K562 (cell line): ENCODE results near the gene KNG1. TPM values are rescaled to one million over a fixed set of nuclear protein-coding genes. Genes with fewer than 3 reads are reported as not detected.

Source experiments
- CEBPZ ChIP-seq: fragments of 150-350 bp; IDR thresholded peaks from 2 replicates; pipeline ENCODE4 v1.6.1; 2014; ENCODE audit warnings: low read depth, mild to moderate bottlenecking, low read length, borderline replicate concordance
- EWSR1 ChIP-seq: fragments of 450-650 bp; IDR thresholded peaks from 2 replicates; pipeline ENCODE4 v1.6.1; 2018; ENCODE audit warnings: borderline replicate concordance, mild to moderate bottlenecking, low read depth, moderate library complexity; ENCODE audit not compliant: partially characterized antibody
- LARP7 ChIP-seq: fragments of 450-650 bp; IDR thresholded peaks from 2 replicates; pipeline ENCODE4 v1.6.1; 2016
- RFX1 ChIP-seq: fragments of 450-650 bp; IDR thresholded peaks from 2 replicates; pipeline ENCODE4 v1.6.1; 2016; ENCODE audit warnings: mild to moderate bottlenecking, moderate library complexity
- SAFB2 ChIP-seq: fragments of 200-400 bp; formaldehyde crosslinking; IDR thresholded peaks from 2 replicates; pipeline ENCODE4 v1.6.1; 2018; ENCODE audit warnings: borderline replicate concordance, low read length, low read depth, moderate library complexity; ENCODE audit not compliant: severe bottlenecking
- TAF9B ChIP-seq: fragments of 450-650 bp; IDR thresholded peaks from 2 replicates; pipeline ENCODE4 v1.6.1; 2018; ENCODE audit warnings: mild to moderate bottlenecking; ENCODE audit not compliant: partially characterized antibody
- TCF7L2 ChIP-seq: fragments of 150-350 bp; IDR thresholded peaks from 2 replicates; pipeline ENCODE4 v1.6.1; 2016; ENCODE audit warnings: low read depth, mild to moderate bottlenecking, low read length, moderate library complexity
- ZBED1 ChIP-seq: IDR thresholded peaks from 2 replicates; pipeline ENCODE4 v1.6.1; 2014
- ZNF184 ChIP-seq: sonication (generic); formaldehyde crosslinking; IDR thresholded peaks from 2 replicates; pipeline ENCODE4 v1.5.0; 2020; ENCODE audit warnings: missing genetic modification reagents
- ZNF224 ChIP-seq: sonication (generic); formaldehyde crosslinking; IDR thresholded peaks from 2 replicates; pipeline ENCODE4 v1.8.0; 2022; ENCODE audit warnings: mild to moderate bottlenecking, missing genetic modification reagents
- ZNF280B ChIP-seq: fragments of 250-450 bp; sonication (Bioruptor Pico); IDR thresholded peaks from 2 replicates; pipeline ENCODE4 v1.5.1; 2021; ENCODE audit warnings: mild to moderate bottlenecking
- ZNF408 ChIP-seq: fragments of 250-450 bp; sonication (Bioruptor Pico); IDR thresholded peaks from 2 replicates; pipeline ENCODE4 v1.4.0; 2020; ENCODE audit warnings: low read depth, mild to moderate bottlenecking, moderate library complexity
- ZNF449 ChIP-seq: fragments of 250-450 bp; sonication (Bioruptor Pico); IDR thresholded peaks from 2 replicates; pipeline ENCODE4 v1.8.0; 2022; ENCODE audit warnings: moderate library complexity, mild to moderate bottlenecking, inconsistent platforms
- ZNF551 ChIP-seq: fragments of 250-450 bp; sonication (Bioruptor Pico); IDR thresholded peaks from 2 replicates; pipeline ENCODE4 v1.5.0; 2021; ENCODE audit warnings: mild to moderate bottlenecking, moderate library complexity
- ZNF586 ChIP-seq: fragments of 450-650 bp; formaldehyde crosslinking; conservative IDR thresholded peaks from 2 replicates; pipeline ENCODE4 v1.4.0; 2020; ENCODE audit warnings: mild to moderate bottlenecking, moderate library complexity
- ZNF639 ChIP-seq, 2 experiments: fragments of 200-800 bp in 1 of 2; sonication (Bioruptor generic) in 1 of 2; sonication (generic) in 1 of 2; formaldehyde crosslinking in 1 of 2; IDR thresholded peaks in 1 of 2; conservative IDR thresholded peaks in 1 of 2; 2 replicates each; pipeline versions ENCODE4 v1.5.0 to v1.6.1; 2016 to 2020; ENCODE audit warnings: missing compliant biosample characterization in 1 of 2, missing genetic modification characterization in 1 of 2, missing genetic modification reagents in 1 of 2
- polyA plus RNA-seq, 8 experiments: library from polyadenylated mRNA; depleted of rRNA in 4 of 8; stranded (reverse) in 5 of 8; unstranded in 3 of 8; fragments of >200 nt; fragmentation: Nextera tagmentation in 2 of 8; fragmentation: Illumina TruSeq in 1 of 8; extraction: Ambion mirVana in 2 of 8; extraction: Trizol in 1 of 8; gene quantifications; 2 replicates each; pipeline versions ENCODE4 v1.2.1 to v1.2.3, GENCODE V29; 2011 to 2014; ENCODE audit warnings: inconsistent platforms in 1 of 8, missing spikeins in 1 of 8
- total RNA-seq, 7 experiments: library from RNA; depleted of rRNA in 6 of 7; stranded (reverse); fragments of >200 nt in 6 of 7; fragmentation: Illumina TruSeq in 2 of 7; extraction: Trizol in 2 of 7; gene quantifications; 2 replicates each; pipeline versions ENCODE4 v1.2.1 to v1.2.3, GENCODE V29; 2011 to 2021; ENCODE audit warnings: low replicate concordance in 1 of 7
- TF ChIP-seq, protein P1 (sequence below): fragments of 200-800 bp; sonication (Bioruptor generic); IDR thresholded peaks from 2 replicates; pipeline ENCODE4 v1.6.1; 2017; ENCODE audit warnings: missing genetic modification characterization, missing compliant biosample characterization

Gene KNG1
- total and polyA plus RNA-seq, 9 of the 15 experiments (the other 6 are each of a cell fraction or from before 2014, with no cell fraction given), result 0.09 TPM; not detected in 8

DNA sequence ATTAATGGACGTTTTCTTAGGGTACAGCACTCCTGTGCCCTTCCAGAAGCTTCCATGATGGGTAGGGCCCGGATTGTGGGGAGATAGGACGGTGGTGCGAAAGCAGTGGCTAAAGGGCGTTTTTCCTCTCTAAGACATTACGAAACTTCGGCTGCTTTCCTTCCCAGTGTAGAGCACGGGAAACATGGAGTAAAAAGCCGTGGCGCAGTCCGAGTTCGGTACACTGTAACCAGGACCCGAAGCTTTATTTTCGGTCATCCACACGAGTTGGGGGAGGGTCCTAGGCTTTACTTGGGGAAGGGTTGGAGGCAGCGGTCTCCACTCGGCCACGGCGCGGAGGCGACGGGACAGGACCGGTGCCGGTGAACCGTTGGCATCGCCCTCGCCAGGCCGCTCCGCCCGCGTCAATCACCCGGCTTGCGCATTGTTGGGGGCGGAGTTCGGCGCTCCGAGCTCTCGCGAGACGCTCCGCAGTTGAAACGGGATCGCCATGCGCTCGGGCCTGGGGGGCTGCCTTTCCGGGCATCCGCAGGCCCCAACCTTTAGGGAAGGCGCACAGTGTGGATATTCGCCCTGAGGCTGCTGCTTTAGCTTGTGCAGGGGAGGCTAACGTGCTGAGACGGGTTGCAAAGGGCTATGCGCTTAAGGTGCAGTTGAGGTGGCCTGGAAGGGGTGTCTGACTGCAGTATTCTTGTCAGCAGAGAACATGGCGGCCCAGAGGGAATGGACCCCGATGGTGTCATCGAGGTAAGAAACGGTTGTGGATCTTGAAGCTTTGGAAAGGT, 66.8 kb downstream of the KNG1 start (continued):
- TF ChIP-seq ZNF551 (CRISPR knock-in tag), result no peak
- no peak for TF ChIP-seq LARP7
- TF ChIP-seq ZNF586, result no peak
- TF ChIP-seq SAFB2, result no peak
- no peak for TF ChIP-seq EWSR1
- no peak for TF ChIP-seq RFX1
- TF ChIP-seq ZBED1, result no peak; the same call in 1 of the 2 replicates
- no peak for TF ChIP-seq CEBPZ
- TF ChIP-seq ZNF224 (CRISPR knock-in tag), result no peak
- TF ChIP-seq ZNF408, result no peak
- TF ChIP-seq ZNF449 (CRISPR knock-in tag), result no peak
- TF ChIP-seq ZNF184, result no peak
- no peak for TF ChIP-seq ZNF280B
- TF ChIP-seq TCF7L2, result no peak
- no peak for TF ChIP-seq ZNF639 (CRISPR knock-in tag; conservative IDR thresholded peaks at IDR 0.05 in 1 of 2, IDR thresholded peaks at IDR 0.05 in 1 of 2)
- TF ChIP-seq, protein P1, sequence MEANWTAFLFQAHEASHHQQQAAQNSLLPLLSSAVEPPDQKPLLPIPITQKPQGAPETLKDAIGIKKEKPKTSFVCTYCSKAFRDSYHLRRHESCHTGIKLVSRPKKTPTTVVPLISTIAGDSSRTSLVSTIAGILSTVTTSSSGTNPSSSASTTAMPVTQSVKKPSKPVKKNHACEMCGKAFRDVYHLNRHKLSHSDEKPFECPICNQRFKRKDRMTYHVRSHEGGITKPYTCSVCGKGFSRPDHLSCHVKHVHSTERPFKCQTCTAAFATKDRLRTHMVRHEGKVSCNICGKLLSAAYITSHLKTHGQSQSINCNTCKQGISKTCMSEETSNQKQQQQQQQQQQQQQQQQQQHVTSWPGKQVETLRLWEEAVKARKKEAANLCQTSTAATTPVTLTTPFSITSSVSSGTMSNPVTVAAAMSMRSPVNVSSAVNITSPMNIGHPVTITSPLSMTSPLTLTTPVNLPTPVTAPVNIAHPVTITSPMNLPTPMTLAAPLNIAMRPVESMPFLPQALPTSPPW (CRISPR knock-in tag), result no peak
- TF ChIP-seq TAF9B, result no peak
